OCI-LY3 (cell line): Measurements from ENCODE around the gene IRGM.
"Not testable (repeated sequence)": the region's sequence is repeated elsewhere in the genome, so short reads cannot be mapped to it uniquely, and the experiment has no call there.

Experiments
- EZH2phosphoT487 ChIP-seq: fragments of 200-600 bp; shearing (Covaris generic); IDR thresholded peaks from 2 replicates; pipeline ENCODE4 v1.6.1; 2018; ENCODE audit warnings: antibody characterized with exemption, mixed run types, low read depth
- TF ChIP-seq, protein P1 (sequence below): fragments of 200-600, 300-600 bp; sonication (generic); IDR thresholded peaks from 2 replicates; pipeline ENCODE4 v1.5.1; 2014; ENCODE audit warnings: antibody characterized with exemption, low read length, low read depth

DNA sequence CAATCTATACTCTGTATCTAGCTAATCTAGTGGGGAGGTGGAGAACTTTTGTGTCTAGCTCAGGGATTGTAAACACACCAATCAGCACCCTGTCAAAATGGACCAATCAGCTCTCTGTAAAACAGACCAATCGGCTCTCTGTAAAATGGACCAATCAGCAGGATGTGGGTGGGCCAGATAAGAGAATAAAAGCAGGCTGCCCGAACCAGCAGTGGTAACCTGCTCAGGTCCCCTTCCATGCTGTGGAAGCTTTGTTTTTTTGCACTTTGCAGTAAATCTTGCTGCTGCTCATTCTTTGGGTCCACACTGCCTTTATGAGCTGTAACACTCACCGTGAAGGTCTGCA, at the start of gene IRGM:
- TF ChIP-seq, protein P1, sequence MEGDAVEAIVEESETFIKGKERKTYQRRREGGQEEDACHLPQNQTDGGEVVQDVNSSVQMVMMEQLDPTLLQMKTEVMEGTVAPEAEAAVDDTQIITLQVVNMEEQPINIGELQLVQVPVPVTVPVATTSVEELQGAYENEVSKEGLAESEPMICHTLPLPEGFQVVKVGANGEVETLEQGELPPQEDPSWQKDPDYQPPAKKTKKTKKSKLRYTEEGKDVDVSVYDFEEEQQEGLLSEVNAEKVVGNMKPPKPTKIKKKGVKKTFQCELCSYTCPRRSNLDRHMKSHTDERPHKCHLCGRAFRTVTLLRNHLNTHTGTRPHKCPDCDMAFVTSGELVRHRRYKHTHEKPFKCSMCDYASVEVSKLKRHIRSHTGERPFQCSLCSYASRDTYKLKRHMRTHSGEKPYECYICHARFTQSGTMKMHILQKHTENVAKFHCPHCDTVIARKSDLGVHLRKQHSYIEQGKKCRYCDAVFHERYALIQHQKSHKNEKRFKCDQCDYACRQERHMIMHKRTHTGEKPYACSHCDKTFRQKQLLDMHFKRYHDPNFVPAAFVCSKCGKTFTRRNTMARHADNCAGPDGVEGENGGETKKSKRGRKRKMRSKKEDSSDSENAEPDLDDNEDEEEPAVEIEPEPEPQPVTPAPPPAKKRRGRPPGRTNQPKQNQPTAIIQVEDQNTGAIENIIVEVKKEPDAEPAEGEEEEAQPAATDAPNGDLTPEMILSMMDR = not testable (repeated sequence)
- TF ChIP-seq EZH2phosphoT487 = not testable (repeated sequence)
